Measurements from ENCODE around the gene LPO.

Gene LPO

GRCh38 chr17:58291246-58291645, 52.9 kb downstream of the LPO start:
- H3K4me3 ChIP-seq (ENCODE audit: low read depth, low read length), result no peak overlapping the region
- no peak for DNase-seq (ENCODE audit: low read depth)
- TF ChIP-seq CTCF (IDR thresholded peaks at IDR 0.05; ENCODE audit: insufficient read depth, low read depth, low read length, missing control alignments), result no peak

- DNase-seq (ENCODE audit: low read depth), result no peak
- TF ChIP-seq CTCF (IDR thresholded peaks at IDR 0.05; ENCODE audit: insufficient read depth, low read depth, low read length, missing control alignments), result no peak
- no peak overlapping the region for H3K4me3 ChIP-seq (ENCODE audit: low read depth, low read length)
Measured at GRCh38 chr17:58294034-58294433, 55.6 kb downstream of the LPO start.

GRCh38 chr17:58300336-58300735, 62.0 kb downstream of the LPO start:
- no peak overlapping the region for H3K4me3 ChIP-seq (ENCODE audit: low read depth, low read length)
- no peak for TF ChIP-seq CTCF (IDR thresholded peaks at IDR 0.05; ENCODE audit: insufficient read depth, low read depth, low read length, missing control alignments)
- no peak for DNase-seq (ENCODE audit: low read depth)

DNA sequence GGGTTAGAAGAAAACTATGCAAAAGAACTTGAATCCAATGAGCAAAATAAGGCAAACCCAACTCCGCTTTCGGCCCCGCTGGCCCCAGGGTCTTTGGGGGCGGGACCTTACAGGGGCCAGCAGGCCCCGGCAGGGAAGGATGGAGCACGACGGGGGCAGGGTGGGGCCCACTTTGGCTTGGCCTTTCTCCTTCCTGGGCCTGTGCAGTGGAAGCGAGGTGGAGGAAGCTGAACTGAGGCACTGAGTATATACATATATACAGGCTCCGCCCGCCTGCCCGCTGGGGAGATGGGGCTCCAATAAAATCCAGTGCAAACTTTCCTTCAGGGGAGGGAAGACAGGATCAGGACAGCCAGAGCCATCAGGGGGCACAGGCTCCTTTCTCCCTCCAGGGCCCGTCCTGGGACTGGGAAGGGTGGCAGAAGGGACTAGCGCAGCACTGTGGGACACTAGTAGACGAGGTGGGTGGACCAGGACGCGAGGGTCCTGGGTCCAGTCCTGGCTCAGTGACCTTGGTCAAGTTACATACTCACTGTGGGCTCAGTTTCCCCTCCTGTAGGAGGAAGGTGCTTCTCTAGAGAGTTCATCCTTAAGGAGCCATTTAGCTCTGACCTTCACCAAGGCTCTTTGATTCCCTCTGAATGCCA, 63.2 kb downstream of the LPO start:
- DNase-seq (ENCODE audit: low read depth), result no peak
- TF ChIP-seq CTCF (IDR thresholded peaks at IDR 0.05; ENCODE audit: insufficient read depth, low read depth, low read length, missing control alignments), result no peak
- no peak overlapping the region for H3K4me3 ChIP-seq (ENCODE audit: low read depth, low read length)

DNA sequence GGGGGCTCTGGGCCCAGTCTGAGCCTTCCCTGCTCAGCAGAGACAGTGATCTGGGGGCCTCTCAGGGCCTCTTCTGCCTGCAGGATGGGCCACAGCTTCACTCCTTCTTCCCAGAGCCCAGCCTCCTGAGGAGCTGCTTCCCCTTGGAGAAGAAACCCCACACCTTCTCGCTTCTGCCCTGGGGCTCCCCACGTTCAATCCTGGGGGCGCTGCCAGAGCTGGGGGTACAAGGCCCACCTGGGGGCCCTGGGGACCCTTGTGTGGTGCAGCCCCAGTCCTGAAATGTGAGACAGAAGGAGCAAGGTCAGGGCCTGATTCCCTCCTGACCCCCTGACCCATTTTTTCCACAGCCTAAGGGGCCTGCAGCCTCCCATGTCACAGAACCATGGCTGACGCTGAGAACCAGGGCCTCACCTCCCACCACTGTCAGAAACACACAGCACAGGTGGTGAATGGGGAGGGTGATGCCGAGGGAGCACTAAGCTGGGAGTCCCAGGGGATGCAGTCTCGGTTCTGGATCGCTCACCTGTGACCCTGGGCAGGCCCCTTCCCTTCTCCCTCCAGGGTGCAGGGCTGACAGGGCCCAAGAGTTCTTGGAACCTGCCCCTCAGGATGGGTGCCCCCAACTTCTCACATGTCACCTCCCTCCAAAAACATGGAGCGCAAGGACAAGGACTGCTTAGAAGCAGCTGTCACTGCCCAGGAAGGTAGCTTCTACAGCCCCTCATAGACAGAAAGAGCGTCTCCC, 64.0 kb downstream of the LPO start:
- H3K4me3 ChIP-seq (ENCODE audit: low read depth, low read length), result no peak overlapping the region
- no peak for DNase-seq (ENCODE audit: low read depth)
- no peak for TF ChIP-seq CTCF (IDR thresholded peaks at IDR 0.05; ENCODE audit: insufficient read depth, low read depth, low read length, missing control alignments)

- no peak overlapping the region for H3K4me3 ChIP-seq (ENCODE audit: low read depth, low read length)
- TF ChIP-seq CTCF (IDR thresholded peaks at IDR 0.05; ENCODE audit: insufficient read depth, low read depth, low read length, missing control alignments), result no peak
- DNase-seq (ENCODE audit: low read depth), result no peak
Measured at GRCh38 chr17:58302919-58303585, 64.7 kb downstream of the LPO start.

Data from GM12865 (cell line).